ENCODE data around the gene LAX1.
"Not testable (repeated sequence)": the region's sequence is repeated elsewhere in the genome, so short reads cannot be mapped to it uniquely, and the experiment has no call there.

The LAX1 gene

DNA sequence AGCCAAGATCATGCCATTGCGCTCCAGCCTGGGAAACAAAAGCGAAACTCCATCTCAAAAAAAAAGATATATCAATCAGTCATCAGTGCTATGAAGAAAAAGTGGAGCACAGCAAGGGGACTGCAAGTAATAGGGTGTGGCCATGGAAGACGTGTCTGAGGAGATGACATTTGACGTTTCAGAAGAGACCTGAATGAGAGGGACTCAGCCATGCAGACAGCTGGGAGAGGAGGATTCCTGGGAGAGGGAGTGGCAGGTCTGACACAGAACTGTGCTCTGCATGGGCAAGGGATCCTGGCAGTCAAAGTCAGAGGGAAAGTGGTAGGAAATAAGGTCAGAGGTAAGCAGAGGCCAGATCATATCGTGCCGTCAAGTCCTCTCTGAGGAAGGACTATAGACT lies 3.3 kb downstream of the LAX1 start:
- H3K4me3 ChIP-seq (ENCODE audit: low read depth, low read length) = no peak overlapping the region

DNA sequence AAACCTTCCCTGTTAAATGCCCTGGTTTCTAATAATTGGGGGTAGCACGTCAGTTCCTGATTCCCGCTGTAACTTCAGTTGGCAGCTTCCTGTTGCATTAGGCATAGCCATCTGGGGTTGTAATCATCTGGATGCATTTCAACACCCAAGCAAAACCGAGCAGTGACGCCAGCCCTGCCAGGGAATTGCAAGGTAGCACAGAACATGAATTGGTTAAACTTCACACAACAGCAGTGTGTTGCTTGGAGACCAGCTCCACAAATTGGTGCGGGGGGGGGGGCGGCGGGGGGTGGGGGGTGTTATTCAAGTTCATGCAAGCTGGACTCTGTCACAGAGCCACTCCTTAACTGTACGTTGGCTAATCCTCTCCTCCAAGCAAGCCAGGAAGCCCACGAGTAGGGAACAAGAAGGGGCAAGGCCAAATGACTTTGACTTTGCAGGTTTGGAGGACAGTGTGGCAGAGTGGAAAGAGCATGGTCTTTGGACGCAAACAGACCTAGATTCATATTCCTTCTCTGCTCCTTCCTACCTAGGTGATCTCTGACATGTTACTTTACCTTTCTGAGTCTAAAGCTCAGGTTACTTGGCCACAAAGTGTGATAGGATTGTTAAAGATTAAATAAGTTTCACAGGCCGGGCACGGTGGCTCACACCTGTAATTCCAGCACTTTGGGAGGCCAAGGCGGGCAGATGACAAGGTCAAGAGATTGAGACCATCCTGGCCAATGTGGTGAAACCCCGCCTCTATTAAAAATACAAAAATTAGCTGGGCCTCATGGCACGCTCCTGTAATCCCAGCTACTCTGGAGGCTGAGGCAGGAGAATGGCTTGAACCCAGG lies 4.7 kb downstream of the LAX1 start:
- no peak overlapping the region for H3K4me3 ChIP-seq (ENCODE audit: low read depth, low read length)

DNA sequence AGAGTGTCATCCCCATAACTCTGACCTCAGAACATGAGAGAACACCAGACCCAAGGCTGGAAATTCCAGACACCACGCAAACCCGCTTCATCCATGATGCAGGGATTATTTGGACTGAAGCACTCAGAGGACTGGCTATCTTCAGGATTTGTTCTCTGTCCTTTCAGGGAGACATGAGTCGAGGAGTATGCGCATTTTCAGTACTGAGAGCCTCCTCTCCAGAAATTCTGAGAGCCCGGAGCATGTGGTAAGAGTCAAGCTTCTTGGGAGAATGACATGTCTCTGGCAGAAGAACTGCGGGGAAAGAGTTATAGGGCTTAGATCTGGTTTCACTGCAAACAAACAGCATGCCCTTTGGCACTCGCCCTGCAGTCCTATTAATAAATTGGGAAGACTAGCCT lies 6.9 kb downstream of the LAX1 start:
- no peak overlapping the region for H3K4me3 ChIP-seq (ENCODE audit: low read depth, low read length)

DNA sequence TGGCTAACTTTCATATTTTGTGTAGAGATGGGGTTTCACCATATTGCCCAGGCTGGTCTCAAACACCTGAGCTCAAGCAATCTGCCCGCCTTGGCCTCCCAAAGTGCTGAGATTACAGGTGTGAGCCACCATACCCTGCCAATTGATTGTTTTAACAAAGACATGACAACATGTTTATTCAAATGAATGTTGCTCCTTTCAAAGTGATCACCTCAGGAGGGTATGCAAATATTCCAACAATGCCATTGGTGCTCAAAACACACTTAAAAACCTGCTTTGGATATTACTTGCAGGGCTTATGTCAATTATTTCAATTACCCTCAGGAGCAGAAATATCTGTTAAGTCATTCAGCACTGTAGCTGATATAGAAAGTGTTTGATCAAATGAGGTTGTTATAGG lies 7.9 kb downstream of the LAX1 start:
- no peak overlapping the region for H3K4me3 ChIP-seq (ENCODE audit: low read depth, low read length)

DNA sequence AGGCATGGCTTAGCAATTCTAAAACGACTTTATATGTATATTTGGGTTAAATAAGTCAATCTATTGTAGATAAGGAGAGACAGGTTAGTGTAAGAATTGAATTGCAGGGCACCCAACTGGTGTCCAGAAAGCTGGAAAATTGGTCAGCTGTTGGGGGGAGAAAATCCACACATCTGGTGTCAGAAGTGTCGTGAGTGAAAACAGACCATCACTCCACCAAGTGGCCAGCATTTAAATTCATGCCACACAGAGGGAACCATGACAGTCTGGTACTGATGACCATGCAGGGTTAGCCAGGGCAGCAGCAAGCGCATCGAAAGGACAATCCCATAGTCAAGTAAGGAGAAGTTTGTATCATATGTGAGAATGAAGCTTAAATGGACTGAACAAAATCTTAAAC lies 11.7 kb downstream of the LAX1 start:
- H3K4me3 ChIP-seq (ENCODE audit: low read depth, low read length) = no peak overlapping the region

DNA sequence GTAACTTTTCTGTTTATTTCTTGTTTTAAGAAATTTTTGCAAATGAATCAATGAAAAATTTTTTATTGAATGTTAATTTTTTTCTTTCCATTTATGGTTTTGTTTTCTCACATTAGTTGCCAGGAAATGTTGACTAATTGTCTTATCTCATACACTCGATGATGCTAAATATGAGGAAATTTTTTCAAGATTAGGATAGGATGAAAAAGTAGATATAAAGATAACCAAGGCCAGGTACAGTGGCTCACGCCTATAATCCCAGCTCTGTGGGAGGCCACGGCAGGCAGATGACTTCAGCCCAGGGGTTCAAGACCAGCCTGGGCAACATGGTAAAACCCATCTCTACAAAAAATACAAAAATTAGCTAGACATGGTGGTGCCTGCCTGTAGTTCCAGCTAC lies 12.6 kb downstream of the LAX1 start:
- H3K4me3 ChIP-seq (ENCODE audit: low read depth, low read length) = no peak overlapping the region

DNA sequence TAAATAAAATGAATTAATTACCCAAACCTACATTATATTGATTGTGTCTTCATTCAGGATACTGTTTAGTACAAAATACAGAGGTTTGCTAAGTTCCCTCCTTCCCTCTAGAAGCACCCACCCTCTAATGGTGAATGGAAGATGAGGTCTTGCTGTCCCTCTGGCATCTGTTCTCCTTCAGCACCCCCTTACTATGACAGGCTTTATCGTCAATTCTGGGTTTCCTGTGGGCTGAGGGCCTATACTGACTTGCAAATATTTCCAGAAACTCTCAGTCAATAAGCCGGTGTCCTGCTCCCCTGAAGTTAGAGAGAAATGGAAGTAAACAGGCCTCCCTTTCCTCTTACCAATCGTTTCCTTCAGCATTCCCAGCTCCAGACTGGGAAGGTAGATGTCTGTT lies 13.2 kb downstream of the LAX1 start:
- H3K4me3 ChIP-seq (ENCODE audit: low read depth, low read length) = no peak overlapping the region

DNA sequence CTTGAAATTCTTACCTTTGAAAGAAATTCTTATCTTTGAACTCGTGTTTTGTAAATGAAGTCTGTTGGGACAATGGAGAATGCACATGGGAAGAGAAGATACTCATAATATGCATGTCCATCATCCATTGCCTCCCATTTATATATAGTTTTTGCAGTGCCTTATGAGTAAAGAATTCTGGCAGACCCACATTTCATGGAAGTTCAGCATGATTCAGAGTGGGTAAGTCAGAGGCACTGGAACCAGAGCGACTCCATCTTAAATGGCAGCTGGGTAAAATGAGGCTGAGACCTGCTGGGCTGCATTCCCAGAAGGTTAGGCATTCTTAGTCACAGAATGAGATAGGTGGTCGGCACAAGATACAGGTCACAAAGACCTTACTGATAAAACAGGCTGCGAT lies 13.8 kb downstream of the LAX1 start:
- H3K4me3 ChIP-seq (ENCODE audit: low read depth, low read length) = no peak overlapping the region

DNA sequence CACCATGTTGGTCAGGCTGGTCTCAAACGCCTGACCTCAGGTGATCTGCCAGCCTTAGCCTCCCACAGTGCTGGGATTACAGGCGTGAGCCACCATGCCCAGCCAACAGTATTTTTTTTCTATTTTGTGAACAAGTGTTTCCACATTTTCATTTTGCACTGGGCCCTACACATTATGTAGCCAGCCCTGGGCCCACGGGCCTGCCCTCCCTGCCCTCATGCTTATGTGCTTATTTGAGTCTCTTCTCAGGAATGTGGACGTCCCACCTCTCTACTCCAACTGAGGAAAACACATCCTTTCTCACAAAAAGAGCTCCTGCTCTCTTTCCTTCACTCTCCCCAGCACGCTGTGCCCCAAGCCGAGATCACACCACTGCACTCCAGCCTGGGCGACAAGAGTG lies 17.0 kb downstream of the LAX1 start:
- no peak overlapping the region for H3K4me3 ChIP-seq (ENCODE audit: low read depth, low read length)

DNA sequence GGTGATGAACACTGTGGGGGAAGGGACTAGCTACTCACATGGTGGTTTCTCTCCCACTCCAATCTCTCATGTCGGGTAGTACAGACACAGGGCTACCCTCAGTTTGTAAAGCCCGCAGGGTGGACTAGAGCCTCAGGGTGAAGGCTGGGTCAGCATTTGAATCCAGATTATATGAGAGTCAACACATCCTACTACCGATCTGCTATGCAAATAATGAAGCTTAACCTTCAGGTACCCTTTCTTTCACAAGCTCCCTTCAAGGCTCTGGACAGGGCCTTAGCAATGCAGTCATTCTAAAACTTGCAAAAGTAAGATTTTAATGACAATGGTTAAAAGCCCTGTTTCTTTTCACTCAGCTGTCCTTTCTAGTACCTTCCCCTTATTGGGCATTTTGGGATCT lies 25.0 kb downstream of the LAX1 start:
- H3K4me3 ChIP-seq (ENCODE audit: low read depth, low read length) = no peak overlapping the region

DNA sequence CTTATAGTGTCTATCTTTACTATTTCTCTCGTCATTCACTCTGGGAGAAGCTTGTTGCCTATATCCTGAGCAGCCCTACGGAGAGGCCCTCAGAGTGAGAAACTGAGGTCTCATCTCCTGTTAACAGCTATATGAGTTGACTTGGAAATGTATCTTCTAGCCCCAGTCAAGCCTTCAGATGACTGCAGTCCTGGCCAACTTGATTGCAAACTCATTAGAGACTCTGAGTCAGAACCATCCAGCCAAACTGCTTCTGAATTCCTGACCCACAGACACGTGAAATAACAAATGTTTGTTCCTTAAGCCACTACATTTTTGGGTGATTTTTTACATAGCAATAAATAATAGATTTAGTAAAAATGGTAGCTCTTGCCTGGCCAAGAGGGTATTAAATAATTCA lies 26.5 kb downstream of the LAX1 start:
- no peak overlapping the region for H3K4me3 ChIP-seq (ENCODE audit: low read depth, low read length)

DNA sequence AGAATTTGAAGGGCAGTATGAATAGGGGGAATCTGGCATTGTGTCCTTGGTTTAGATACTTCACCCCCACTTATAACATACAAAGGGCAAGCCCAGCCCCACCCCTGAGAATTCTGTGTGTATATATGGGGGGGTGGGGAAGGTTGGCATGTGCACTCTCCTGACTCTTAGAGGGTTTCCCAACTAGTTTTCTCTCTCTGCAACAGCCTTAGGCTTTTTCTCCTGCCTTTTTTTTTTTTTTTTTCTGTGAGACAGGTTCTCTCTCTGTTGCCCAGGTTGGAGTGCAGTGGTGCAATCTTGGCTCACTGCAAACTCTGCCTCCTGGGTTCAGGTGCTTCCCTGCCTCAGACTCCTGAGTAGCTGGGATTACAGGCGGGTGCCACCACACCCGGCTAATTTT lies 27.5 kb downstream of the LAX1 start:
- H3K4me3 ChIP-seq (ENCODE audit: low read depth, low read length) = no peak overlapping the region

DNA sequence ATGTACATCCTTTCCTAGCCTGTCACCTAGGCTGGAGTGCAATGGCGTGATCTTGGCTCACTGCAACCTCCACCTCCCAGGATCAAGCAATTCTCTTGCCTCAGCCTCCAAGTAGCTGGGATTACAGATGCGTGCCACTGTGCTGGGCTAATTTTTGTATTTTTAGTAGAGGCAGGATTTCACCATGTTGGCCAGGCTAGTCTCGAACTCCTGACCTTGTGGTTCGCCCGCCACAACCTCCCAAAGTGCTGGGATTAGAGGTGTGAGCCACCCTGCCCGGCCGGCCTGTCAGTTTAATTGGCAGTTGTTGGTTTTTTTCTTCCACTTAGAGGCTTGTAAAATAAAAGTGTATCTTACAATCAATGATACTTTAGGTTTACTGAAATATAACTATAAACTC lies 28.6 kb downstream of the LAX1 start:
- not testable (repeated sequence) for H3K4me3 ChIP-seq (ENCODE audit: low read depth, low read length)

DNA sequence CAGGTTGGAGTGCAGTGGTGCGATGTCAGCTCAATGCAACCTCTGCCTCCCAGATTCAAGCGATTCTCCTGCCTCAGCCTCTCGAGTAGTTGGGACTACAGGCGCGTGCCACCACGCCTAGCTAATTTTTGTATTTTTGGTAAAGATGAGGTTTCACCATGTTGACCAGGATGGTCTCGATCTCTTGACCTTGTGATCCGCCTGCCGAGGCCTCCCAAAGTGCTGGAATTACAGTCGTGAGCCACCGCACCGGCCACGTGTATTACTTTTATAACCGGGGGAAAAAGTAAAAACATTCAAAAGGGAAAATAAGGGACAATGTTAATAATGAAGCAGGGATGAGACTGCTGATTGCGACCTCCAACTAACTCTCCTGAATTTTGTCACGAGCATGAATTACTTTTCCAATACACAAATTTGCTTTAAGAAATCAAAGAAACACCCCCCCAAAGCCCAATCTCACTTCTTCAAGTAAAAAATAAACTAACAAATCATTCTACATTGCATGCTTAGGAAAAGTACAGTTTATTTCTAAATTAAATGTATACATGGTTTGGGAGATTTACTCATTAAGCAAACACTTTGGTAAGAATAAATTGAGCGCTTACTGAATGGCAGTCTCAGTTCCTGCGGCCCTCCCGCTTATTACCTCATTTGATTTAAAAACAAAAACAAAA lies 29.9 kb downstream of the LAX1 start:
- no peak overlapping the region for H3K4me3 ChIP-seq (ENCODE audit: low read depth, low read length)

DNA sequence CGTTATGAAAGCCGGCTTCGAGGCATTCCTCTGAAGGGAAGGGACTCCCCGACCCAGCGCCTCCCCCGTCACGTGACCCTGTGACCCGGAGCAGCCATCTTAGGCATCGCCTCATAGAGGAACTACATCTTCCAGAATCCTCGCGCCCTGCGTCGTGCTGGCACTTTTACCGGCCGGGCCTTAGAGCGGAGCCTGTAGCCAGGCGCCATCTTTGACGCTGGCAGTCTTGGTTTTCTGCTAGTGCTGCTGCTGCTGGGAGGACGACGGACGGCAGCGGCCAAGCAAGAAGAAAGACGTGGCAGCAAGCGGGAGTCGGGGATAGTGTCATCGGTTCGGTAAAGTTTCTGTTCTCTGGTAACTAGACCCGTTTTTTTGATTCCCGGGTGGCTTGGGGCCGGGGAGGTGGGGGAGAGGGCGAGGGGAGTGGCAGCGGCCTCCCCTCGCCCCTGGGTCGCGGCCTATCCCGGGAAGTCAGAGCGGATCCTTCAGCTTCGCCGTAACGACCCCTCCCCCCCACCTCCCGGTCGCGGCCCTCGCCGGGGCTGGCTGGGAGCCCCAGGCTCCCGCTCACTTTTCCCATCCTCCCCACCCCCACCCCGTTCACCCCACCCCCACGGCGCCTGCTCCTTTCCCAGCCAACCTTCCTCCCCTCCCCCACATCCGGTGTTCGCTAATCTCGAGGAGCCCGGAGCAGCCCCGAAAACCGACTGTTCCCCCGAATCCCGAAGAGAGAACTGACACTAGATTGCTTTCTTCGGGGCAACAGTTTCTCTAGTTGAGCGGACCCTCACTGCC lies 30.7 kb downstream of the LAX1 start, which contains the start of the genes ZBED6 and ZC3H11A:
Gene ZBED6 (plus strand): TSS at position 183 of the 795 bp plus-strand sequence. CDS start 1,900 bp downstream, outside the sequence.
Gene ZC3H11A (plus strand): TSS at position 183 of the 795 bp plus-strand sequence. CDS start 21,448 bp downstream, outside the sequence.
- H3K4me3 ChIP-seq (ENCODE audit: low read depth, low read length) = peak within 1 kb of the TSS; percentile 77

DNA sequence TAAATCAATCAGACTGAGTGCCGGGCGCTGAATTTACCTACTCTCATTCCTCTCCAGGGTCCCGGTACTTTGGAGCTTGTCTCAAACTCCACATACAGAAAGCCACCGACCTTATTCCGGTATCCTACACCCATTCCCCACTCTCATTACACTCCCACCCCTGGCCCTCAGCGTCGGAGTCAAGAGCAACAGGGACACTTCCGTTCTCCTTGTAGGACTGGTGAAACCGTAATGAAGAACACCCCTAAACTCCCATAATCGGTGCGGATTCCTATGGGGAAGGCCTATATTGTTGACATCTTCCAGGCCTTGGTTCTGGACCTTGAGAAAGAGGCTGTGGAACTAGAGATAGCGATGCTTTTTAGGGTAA lies 31.2 kb downstream of the LAX1 start:
- peak overlapping the region; percentile 77 for H3K4me3 ChIP-seq (ENCODE audit: low read depth, low read length)

DNA sequence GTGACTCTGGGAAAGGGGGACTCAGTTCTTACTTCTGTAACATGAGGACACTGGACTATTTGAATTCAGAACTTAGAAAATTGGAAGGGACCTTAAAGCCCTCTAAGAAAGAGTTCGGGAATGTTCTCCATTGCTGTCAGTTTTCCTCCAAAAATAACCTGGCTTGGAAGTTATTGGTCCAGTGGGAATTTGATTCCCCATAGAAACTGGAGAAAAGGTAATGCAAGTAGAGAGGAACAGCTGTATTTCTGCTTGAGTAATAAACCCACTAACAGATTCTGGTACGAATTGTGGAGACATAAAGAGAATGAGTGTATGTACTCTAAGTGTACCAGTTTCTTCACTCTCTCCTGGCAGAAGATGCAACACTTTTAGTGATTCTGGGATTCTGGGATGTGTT lies 32.2 kb downstream of the LAX1 start:
- no peak overlapping the region for H3K4me3 ChIP-seq (ENCODE audit: low read depth, low read length)

DNA sequence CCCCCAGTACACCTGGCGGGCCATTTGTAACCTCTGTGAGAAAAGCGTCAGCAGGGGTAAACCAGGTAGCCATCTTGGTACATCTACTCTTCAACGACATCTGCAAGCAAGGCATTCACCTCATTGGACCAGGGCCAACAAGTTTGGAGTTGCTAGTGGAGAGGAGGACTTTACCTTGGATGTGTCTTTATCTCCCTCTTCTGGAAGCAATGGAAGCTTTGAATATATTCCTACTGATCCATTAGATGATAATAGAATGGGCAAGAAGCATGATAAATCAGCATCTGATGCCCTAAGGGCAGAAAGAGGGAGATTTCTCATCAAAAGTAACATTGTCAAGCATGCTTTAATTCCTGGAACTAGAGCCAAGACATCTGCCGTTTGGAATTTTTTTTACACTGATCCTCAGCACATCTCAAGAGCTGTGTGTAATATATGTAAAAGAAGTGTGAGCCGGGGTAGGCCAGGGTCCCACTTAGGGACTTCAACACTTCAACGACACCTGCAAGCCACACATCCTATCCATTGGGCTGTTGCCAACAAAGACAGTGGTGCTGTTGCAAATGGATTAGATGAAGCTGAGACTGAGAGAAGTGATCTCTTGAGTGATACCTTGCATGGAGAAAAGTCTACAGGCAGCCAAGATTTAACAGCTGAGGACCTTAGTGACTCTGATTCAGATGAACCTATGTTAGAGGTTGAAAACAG lies 33.1 kb downstream of the LAX1 start:
- H3K4me3 ChIP-seq (ENCODE audit: low read depth, low read length) = no peak overlapping the region

DNA sequence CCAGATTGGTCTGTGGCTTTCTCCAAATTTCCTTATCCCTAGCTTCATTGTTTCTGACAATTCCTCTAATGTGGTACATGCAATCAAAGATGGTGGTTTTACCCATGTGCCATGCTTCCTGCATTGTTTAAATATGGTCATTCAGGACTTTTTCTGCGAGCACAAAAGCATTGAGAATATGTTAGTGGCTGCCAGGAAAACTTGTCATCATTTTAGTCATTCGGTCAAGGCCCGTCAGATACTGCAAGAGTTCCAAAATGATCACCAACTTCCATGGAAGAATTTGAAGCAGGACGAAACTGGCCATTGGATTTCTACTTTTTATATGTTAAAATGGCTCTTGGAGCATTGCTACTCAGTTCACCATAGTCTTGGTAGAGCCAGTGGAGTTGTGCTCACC lies 34.2 kb downstream of the LAX1 start:
- no peak overlapping the region for H3K4me3 ChIP-seq (ENCODE audit: low read depth, low read length)

DNA sequence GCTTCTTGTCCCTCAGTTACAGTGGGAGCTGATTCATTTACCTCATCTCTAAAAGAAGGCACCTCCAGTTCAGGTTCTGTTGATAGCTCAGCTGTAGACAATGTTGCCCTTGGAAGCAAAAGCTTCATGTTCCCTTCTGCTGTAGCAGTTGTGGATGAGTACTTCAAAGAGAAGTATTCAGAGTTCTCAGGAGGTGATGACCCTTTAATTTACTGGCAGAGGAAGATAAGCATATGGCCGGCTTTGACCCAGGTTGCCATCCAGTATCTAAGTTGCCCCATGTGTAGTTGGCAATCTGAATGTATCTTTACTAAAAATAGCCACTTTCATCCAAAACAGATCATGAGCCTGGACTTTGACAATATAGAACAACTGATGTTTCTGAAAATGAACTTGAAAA lies 35.0 kb downstream of the LAX1 start:
- H3K4me3 ChIP-seq (ENCODE audit: low read depth, low read length) = no peak overlapping the region

DNA sequence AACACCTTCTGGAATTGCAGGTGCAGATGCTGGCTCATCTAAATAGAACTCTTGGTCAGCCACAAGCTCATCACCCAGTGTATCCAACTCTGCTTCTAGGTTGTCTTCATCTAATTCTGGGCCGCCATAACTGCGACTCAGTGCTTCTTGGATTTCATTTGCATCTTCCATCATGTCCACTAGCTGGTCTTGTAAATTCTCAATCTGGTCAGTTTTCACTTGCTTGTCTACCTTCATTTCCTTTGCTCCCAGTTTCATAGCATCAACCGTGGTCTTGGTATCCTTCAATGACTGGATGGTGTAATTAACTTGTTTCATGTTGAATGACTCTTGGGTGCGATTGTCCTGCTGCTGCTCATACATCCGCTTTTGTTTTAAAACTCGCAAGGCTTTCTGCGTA lies 40.7 kb downstream of the LAX1 start:
- H3K4me3 ChIP-seq (ENCODE audit: low read depth, low read length) = no peak overlapping the region

Data from iPS-11a (cell line).